Ecto neural progenitor cell (in vitro differentiated cells): ENCODE results near the gene DYNC2LI1.

Experiments
- DNase-seq: peaks from one replicate; pipeline ENCODE4 v3.0.0-alpha.2; 2018; ENCODE audit warnings: low spot score

DYNC2LI1 gene

DNA sequence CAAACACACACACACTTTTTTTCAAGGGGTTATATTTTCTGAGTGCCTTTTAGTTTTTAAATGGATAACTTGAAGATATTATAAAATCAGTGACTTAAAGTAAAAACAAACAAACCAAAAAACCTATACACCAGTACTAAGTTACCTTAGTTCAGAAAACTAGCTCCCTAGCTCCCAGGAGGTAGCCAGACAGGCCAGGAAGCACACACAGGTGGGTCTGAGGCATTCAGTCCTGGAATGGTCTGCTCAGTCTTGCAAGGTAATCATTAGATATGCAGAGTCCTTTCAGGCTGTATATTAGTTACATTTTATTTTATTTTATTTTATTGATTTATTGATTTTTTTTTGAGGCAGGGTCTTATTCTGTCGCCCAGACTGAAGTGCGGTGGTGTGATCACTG lies 10.7 kb upstream of the DYNC2LI1 start:
- no peak for DNase-seq

DNA sequence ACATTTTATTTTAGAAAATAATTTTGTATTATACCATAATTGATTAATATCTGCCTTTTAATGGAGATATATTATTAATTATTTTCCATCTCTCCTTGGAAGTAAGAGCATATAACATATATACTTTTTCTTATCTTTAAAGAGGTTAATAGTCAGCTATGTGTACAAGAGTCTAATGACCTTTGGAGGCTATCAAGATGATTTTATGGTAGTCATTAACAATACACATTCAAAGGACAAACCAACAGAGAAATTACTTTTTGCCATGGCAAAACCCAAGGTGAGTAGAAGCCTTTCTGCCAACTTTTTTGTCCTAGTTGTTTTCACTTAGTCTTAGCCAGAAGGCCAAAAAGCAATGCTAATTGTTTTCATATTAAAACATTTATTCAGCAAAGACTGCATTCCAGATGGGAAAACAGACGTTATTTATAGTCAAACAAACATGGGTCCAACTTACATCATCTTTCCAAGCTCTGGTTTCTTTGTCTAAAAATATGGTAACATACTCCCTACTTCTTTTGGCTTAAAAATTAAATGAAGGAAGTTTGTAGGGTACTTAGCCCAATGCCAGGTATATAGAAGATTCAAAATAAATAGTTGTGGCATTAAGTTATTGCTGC lies 9.6 kb upstream of the DYNC2LI1 start:
- no peak for DNase-seq

DNA sequence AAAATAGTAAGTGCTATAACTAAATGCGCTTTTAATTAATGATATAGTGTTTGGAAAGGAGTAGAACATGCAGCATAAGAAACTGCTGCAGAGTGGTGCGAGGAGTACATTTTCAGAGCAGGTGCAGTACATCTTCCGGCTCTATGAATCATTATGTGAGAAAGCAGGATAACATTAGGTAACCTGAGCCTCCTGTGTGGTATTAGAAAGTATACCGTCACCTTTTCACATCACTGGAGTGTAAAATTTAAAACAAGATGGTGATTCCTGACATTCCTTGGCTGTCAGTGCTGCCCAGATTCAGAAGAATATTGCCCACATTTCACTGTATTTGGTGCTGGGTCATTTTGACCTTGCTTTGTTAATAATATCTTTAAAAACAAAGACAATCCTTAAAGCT lies 7.8 kb upstream of the DYNC2LI1 start:
- DNase-seq: no peak

DNA sequence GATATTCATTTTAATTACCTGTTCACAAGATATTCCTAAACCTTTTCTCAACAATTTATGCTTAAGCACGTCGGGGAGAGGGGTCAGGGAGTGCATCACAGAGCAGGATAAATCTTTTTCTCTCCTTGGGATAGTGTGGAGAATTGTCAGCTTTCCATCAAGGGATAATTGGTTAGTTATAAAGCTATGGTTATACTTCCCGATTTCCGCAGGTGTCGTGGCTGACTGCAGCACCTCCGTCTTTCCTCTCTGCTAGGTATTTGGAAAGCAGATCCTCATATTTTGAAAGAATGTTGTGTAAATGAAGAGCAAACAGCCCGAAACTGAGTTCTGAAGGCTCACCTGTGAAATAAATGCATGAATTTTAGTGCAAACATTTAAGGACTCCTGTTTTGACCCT lies 778 bp downstream of the DYNC2LI1 start:
- DNase-seq: no peak

DNA sequence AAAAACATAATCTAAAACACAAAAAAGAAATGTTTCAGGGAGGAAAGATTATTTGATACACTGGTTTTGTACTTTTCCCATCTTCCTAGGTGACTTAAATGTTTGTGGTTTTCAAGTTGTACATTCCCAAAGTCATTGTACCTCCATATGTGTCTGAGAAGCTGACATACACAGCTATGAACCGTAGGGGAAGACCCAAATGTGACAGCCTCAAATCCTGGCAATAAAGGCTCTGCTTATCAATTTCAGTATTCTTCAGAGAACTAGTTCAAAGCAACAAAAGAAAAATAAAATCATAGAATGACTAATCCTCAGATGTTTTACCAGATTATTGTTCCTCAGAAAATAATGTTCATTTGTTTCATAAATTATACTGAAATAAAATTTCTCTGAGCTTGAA lies 2.5 kb downstream of the DYNC2LI1 start:
- no peak for DNase-seq

DNA sequence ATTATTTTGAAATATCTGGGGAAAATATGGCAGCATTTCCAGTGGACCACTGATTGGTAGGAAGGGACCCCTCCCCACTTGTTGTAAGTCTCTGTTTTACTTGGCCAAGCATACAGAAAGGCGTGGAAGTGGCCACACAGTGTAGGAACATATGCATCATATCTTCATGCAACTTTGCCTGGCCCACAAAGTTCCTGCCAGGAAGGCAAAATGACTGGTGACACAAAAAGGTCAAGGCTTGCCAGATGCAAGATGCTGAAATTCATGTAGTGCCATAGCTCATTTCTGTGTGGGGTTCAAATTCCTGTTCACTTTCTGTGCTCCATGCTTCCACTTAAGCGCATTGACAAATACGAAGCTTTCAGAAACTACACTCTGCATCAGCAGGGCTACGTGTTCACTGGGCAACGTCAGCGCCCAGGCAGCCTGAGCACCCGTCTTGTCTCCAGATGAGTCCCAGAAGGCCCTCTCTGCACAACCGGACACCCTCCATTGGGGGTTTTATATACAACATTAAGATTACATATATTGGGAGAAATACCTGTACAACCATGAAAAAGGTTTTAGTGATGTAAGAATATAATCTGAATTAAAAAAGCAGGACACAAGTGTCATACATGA lies 3.6 kb downstream of the DYNC2LI1 start:
- no peak for DNase-seq

DNA sequence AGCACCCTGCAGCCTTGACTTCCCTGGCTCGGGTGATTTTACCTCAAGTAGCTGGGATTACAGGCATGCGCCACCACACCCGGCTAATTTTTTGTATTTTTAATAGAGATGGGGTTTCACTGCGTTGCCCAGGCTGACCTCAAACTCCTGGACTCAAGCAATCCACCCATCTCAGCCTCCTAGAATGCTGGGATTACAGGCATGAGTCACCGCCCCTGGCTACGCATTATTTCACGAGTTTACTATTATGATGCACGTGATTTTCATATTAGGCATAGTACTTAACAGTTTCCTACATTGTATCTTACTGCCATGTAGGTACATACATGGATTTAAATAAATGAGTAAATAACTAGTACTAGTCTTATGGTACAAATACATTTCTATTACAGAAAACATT lies 4.4 kb downstream of the DYNC2LI1 start:
- DNase-seq: no peak

DNA sequence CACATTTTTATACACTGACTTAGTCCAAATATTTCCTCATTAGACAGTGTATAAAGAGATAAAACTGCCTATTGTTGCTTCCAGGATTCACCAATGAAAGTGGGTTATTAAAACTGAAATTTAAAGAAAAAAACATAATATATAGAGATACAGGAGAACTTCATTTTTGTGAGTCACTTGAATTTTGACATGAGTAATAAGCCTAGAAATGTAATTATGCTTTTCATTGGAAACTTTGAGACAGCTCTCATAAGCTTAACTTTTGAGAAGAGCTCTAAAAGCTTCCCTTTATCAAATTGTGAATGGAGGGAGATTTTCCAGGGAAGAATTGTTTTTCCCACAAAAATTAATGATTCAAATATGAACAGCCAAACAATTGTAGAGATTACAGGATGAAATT lies 14.1 kb downstream of the DYNC2LI1 start:
- DNase-seq: no peak

DNA sequence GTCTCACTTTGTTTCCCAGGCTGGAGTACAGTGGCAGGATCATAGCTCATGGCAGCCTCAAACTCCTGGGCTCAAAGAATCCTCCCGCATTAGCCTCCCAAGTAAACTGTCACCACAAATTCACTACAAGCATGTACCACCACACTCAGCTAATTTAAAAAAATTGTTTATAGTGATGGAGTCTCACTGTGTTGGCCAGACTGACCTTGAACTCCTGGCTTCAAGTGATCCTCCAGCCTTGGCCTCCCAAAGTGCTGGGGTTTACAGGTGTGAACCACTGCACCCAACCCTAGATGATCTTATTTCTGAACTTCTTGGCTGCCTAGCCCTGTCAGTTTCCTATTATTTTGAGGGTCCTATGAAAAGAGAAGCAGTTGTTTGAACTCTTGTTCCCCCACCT lies 14.8 kb downstream of the DYNC2LI1 start:
- DNase-seq: no peak

DNA sequence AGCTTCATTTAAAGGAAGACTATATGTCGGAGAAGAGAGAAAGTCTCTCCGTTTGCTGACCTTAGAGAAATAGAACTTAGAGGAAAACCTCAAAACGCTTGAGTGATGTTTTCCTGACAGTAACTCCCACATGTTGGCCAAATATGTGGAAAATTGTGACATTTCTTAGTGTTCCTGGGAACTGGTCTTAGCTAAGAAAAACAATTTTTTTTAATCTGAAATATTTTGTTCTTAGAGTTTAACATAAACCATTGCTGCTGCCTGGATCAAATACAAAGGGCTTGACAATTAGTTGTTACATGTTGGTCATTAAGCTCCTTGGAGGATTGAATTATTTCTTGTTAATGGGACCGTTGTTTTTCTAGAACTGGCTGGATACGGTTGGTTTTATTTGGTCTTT lies 16.3 kb downstream of the DYNC2LI1 start:
- no peak for DNase-seq

DNA sequence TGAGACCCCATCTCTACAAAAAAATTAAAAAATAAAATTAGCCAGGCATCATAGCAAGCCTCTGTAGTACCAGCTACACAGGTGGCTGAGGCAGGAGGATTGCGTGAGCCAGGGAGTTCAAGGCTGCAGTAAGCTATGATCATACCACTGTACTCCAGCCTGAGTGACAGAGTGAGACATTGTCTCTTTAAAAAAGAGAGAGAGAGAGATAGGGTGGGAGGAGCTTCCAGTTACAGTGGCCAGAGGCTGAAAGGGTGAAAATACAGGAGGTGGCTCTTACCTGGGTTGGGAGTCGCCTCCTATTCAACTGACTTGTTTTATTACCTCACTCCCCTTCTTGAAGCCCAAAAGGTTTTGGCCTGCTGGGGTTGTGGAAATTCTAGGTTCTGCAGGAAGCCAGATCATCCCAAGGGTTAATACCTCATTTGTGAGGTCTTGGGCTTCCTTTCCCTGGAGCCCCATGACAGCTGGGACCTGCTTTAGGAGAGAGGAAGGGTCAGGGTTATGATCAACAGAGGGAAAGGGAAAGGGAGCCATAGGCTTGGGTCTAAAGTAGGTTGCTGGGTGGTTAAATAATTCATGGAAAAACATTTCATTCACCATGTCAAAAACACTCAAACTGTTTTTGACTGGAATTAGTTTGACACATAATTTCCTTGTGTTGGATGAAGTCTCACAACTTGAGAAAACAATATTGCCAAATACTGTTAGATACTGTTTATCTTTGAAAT lies 17.4 kb downstream of the DYNC2LI1 start:
- no peak for DNase-seq

DNA sequence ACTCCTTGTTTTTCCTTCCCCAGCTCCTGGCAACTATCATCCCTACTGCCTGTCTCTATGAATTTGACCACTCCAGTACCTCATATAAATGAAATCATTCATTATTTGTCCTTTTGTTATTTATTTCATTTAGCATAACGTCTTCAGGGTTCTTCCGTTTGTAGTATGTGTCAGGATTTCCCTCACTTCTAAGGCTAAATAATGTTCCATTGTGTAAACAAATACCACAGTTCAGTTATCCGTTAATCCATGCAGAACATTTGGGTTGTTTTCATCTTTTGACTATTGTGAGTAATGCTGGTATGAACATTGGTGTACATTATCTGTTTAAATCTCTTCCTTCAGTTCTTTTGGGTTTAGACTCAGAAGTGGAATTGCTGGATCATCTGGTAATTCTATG lies 18.8 kb downstream of the DYNC2LI1 start:
- no peak for DNase-seq

DNA sequence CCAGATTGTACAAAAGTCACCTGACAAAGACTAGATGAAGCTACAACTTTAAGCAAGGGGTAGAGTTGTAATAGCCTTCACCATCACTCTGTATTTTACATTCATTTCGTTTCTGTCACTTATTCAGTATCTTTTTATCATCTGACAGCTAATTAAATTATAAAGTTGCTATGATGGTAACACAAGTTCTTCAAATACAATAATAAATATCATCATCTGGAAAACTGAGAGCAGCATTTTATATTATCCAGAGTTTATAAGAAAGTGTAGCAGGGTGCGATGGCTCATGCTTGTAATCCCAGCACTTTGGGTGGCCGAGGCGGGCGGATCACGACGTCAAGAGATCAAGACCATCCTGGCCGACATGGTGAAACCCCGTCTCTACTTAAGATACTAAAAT lies 21.1 kb downstream of the DYNC2LI1 start:
- DNase-seq: no peak

DNA sequence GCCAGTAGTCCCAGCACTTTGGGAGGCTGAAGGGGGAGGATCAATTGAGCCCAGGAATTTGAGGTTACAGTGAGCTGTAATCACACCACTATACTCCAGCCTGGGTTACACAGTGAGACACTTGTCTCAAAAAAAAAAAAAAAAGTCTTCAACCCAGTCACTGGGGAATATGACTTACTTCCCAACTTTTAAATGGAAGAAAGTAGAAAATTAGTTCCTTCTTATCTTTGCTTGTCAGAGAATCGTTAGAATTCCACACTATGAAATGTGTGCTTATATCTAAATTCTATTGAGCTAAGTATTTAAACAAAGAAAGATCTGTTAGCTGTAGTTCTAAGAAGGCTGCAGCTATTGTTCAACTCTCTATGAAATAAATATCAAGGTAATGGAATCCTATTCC lies 22.4 kb downstream of the DYNC2LI1 start:
- DNase-seq: no peak

DNA sequence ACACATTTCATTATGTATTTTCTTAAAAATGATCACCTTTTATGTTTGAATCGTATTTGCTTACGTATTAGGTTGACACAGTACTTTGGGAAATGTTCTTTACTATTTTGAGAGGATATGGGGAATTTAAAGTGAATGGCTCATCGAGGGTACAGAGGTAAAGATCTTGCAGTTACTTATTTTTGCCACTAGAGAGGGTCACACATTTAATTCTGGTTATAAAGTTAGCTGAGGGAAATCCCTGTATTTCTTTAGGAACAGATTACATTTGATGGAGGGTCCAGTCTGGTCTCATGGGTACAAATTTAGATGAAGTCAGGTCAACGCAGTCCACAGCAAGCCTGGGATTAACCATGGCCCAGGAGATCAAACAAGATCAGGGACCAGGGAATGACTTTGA lies 24.5 kb downstream of the DYNC2LI1 start:
- no peak for DNase-seq

DNA sequence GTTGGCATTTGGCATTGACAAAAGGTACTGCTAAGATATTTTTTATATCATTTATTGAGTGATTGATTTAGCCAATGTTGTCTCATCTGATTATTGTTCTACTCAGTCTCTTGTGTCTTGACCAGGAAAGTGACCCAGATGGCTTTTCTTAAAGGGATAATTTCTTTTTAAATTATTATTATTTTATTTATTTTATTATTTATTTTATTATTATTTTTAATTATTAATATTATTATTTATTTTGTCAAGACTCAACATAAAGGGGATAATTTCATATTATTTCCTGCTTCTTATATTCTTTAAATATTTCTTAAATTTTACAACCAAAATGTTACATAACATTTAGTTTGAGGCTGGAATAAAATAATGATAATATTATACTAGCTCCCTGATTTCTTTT lies 27.1 kb downstream of the DYNC2LI1 start:
- DNase-seq: no peak

DNA sequence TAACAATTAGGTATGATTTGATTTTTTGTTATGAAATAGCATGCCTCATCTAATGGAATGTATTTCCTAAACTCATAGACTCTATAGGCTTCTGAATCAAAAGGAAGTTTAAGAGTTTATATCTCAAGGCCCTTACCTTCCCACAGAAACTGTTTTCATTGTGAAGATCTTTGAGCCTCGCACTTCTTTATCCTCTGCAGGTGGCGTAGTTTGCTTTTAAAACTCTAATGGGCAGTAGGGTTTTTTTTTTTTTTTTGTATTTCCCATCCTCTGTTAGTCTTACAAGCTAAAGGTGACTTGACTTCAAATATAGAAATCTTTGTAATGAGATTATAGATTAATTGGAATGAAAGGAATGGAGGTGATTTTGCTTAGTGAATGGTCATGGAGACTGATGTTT lies 28.3 kb downstream of the DYNC2LI1 start:
- DNase-seq: no peak

DNA sequence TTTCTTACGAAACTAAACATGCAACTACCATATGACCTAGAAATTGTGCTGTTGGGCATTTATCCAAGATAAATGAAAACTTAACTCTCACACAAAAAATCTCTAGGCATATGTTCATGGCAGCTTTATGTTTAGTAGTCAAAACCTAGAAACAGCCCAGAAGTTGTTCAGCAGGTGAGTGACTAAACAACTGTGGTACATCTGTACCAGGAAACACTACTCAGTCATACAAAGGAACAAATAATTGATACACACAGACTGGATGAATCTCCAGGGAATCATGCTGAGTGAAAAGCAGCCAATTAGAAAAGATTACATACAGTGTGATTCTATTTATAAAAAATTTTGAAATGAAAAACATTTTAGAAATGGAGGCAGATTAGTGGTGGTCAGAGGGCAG lies 29.3 kb downstream of the DYNC2LI1 start:
- DNase-seq: no peak

DNA sequence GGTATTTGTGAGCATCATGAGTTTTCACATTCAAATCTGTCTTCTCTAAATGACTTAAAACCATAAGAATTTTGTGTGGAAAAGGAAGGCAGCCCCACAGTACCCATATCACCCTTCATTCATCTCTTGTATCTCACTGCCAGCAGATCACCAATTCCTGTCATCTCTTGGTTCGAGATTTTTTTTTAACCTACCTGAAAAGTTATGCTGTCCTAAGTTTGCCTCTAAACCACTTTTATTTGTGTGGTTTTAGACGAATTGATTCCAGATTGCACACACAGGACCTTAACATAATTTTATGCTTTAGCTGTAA lies 32.8 kb downstream of the DYNC2LI1 start:
- DNase-seq: no peak

DNA sequence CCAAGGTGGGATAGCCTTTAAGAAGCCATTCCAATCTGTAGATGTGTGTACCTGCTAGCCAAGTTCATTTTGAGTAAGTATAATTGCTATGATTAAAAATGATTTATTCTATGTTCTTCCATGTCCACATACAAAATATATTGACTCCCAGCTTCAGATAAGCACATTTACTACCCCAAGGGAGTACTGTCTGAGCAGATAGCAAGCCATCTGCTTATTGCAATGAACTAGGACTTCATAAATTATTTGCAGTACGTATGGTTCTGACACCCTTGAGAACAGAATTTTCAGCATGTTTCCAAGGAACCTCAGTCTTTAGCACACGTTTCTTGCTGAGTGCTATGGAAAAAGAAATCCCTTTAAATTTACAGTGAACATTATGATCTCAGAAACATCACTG lies 36.6 kb downstream of the DYNC2LI1 start:
- no peak for DNase-seq

DNA sequence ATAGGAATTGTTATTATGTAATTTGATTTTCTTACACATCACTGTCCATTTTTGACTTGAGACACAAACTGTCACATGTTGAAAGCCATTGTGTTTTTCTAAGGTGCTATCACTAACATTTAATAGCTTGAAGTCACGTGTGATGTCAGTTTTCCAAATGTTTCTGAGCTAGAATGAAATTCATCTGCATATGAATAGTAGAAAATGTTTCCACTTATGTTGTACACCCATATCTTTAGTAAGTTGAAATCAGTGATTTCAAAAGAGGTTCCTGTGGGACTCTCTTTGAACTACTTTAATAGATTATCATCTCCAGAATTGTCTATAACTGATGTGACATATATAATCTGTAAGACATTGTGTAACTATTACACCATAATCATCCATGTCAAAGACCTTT lies 37.0 kb downstream of the DYNC2LI1 start:
- no peak for DNase-seq

DNA sequence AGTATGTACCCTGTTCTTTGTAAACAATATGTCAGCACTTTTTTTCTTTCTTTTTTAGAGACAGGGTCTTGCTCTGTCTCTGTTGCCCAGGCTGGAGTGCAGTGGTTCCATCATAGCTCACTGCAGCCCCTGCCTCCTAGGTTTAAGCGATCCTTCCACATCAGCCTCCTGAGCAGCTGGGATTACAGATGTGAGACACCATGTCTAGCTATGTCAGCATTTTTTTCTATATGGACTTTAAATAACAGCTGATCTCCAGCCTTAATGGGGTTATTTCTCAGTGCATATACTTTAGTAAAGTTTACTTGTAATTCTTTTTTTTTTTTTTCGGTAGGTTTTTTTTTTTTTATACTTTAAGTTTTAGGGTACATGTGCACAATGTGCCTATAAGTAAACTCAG lies 38.2 kb downstream of the DYNC2LI1 start:
- no peak for DNase-seq

DNA sequence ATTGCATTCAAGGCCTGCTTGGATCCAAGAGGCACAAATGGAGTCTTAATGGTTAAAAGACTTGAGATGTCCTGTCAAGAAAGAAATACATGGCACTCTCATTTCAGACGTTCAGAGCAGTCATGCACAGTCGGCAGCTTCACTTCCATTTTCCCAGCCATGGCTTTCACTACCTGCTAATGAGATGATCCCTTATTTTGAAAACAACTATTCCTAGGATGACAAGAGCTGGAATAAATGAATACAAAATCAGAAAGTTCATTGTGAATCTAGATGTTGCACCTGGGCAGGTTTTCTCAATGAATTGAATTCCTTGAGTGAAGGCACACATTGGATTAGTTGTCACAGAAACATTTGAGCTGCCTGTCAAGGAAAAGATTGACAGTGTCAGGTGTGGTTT lies 39.1 kb downstream of the DYNC2LI1 start:
- no peak for DNase-seq

DNA sequence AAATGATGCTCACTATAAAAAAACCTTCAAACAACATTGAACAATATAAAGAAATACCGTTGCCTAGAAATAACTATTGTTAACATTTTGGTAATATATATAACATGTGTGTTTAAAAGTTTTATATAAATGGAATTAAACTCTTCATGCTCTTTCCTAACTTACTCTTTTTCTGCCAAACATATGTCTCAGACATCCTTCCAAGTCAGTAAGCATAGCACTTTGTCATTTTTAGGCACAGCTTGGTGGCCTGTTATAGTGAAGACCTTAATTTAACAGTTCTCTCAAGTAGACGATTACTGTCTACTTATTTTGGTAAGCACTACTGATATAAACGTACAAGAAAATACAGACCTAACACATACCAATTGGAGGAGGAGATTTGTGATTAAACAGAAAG lies 40.9 kb downstream of the DYNC2LI1 start:
- DNase-seq: no peak
